GM13977 (cell line): Measurements from ENCODE around the gene TTI1.
A peak's percentile ranks its signal among the peaks of the same experiment; 100 is the strongest.

ENCODE experiments used
- DNase-seq: peaks from one replicate; pipeline ENCODE4 v3.0.0; 2012; ENCODE audit warnings: low spot score
- CTCF ChIP-seq: IDR thresholded peaks from 2 replicates; pipeline ENCODE4 v1.5.1; 2012; ENCODE audit warnings: mild to moderate bottlenecking, control low read depth; ENCODE audit not compliant: insufficient read depth; ENCODE audit errors: extremely low read depth, missing control alignments
- in situ Hi-C: fragments of 300-500 bp; cut with MboI; formaldehyde crosslinking; loops from one replicate; pipeline ENCODE4 v1.12.0; 2022; ENCODE audit warnings: low sequenced_read_pairs, low pct_unique_long_range_greater_than_20kb, mixed read lengths, inconsistent platforms; ENCODE audit not compliant: unreplicated experiment

The TTI1 gene

DNA sequence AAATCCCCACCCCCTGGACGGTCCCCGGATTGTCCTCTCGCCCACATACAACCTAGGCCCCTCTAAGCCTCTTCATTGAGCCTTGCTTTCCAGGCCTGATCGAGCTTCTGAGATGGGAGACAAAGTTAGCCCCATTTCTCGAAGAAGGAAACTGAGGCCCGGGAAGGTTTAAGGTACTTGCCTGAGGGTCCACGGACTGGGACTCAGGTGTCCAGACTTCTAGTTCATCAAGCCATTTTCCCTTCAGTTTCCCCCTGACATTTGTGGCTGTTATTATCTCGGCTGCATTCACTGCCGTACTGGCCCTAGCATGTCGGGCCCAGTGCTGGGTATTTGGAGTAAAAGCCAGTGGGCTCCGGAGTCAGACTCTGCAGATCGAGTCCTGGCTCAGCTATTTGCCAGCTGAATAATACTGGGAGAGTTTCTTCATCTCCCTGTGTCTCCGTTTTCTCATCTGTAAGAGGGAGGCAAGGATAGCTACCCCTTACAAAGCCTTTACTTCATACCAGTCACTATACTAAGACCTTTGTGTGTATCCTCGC, 923 bp upstream of the TTI1 start:
- in situ Hi-C loops, result no loop called here
- no peak for DNase-seq
- TF ChIP-seq CTCF, result no peak

GRCh38 chr20:38032585-38033329, 499 bp downstream of the TTI1 start:
- TF ChIP-seq CTCF, result no peak
- DNase-seq, result peak; percentile 74
- in situ Hi-C loops, result no loop called here

DNA sequence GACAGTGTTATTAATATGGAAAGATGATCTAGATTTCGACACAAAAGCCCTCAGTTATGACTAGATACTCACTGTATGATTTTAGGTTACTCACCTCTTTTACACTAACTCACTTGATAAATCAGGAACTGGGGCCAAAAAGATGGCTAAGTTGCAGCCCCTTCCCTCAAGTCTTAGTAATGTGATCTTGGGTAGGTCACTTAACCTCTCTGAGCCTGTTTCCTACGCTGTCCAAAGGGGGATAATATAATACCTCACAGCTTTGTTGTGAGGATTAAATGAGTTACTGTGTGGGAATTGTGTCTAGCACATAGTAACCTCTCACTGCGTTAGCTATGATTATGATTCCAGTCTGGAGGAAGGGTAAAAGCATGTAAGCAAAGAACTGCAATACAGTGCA, 1.3 kb downstream of the TTI1 start:
- DNase-seq, result no peak
- in situ Hi-C loops, result no loop called here
- TF ChIP-seq CTCF, result no peak

DNA sequence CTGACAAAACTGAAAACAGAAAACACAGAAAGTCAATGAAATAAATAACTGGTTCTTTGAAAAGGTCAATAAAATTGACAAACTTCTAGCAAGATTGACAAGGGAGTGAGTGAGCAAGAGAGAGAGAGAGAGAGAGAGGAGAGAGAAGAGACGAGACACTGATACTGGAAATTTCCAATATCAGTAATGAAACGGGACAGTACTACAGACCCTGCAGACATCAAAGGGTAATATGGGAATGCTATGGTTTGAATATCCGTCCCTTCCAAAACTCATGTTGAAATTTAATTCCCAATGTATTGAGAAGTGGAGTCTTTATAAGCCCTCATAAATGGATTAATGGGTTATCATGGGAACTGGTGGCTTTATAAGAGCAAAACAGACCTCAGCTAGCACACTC, 3.8 kb downstream of the TTI1 start:
- in situ Hi-C loops, result no loop called here
- DNase-seq, result no peak
- no peak for TF ChIP-seq CTCF

DNA sequence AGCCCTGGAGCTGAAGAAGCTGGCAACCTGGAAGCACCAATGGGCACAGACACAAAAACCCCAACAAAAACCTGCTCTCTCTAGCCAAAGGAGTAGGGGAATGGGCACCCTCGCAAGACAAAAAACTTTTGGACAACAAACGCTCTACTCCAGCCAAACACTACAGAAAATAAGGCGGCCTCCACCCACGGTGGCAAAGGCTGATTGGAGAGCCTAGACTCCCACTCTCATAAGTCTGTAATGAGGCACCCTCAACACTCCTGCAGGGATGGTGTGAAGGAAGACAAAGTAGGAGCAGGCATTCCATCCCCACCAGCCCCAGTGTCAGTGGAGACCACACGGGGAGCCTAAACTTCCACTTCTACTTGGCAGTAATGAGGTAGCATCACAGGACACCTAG, 8.8 kb downstream of the TTI1 start:
- no peak for TF ChIP-seq CTCF
- DNase-seq, result no peak
- in situ Hi-C loops, result no loop called here

DNA sequence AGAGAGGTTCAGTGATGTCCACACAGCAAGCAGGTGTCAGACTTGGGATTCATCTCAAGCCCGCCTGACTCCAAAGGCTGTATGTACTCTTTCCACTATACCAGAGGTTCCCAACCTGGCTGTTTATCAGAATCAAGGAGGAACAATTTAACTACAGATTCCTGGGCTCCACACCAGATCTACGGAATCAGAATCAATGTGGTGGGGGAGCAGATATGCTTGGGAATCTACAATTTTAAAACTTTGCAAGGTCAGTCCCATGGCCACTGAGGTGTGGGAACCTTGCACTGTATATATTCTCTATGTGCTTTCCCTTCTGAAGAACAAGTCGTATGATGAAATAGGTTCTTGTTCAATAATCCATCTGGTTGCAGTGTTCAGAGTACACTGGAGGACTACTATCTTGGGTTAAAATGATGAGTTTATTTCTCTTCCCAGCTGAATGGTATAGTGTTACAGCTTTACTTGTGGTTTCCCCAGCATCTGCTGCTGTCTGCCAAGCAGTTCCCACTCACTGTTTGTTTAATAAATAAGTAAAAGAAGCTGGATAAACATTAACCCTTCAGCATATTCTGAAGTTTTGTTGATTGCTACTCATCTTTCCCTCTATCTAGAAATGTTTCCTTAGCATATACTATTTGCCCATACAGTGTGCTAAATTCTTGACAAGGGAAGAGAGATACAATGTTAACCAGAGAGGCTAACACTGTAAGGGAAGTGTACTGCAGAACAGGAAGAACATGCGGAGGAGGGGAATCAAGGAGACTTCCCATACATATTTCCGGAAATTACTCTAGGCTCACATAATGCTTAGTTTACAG, 9.9 kb downstream of the TTI1 start:
- in situ Hi-C loops, result no loop called here
- no peak for TF ChIP-seq CTCF
- DNase-seq, result no peak
